K562 (cell line): Measurements from ENCODE around the gene FHIP2A. TPM values are rescaled to one million over a fixed set of nuclear protein-coding genes. Genes with fewer than 3 reads are reported as not detected.

ENCODE experiments used
- DNMT1 ChIP-seq: fragments of 450-650 bp; IDR thresholded peaks from 2 replicates; pipeline ENCODE4 v1.6.1; 2016; ENCODE audit warnings: antibody characterized with exemption, mild to moderate bottlenecking
- MYC ChIP-seq, 2 experiments: fragments of 250-450 bp in 1 of 2; sonication (Bioruptor Pico) in 1 of 2; IDR thresholded peaks; 2 replicates each; pipeline versions ENCODE4 v1.5.1 to v1.6.1; 2012 to 2021; ENCODE audit warnings: low read depth in 2 of 2, borderline replicate concordance in 1 of 2, improper control_type of control experiment in 1 of 2, low read length in 1 of 2, mild to moderate bottlenecking in 1 of 2, moderate library complexity in 1 of 2
- PHF8 ChIP-seq: fragments of 200-600 bp; sonication (generic); IDR thresholded peaks from 2 replicates; pipeline ENCODE4 v1.6.1; 2012; ENCODE audit warnings: mixed run types, mild to moderate bottlenecking, inconsistent platforms, low read length, moderate library complexity, borderline replicate concordance
- RBBP5 ChIP-seq: fragments of 200-600 bp; sonication (generic); IDR thresholded peaks from 2 replicates; pipeline ENCODE4 v1.6.1; 2012; ENCODE audit warnings: borderline replicate concordance, mild to moderate bottlenecking, low read length, control low read depth, inconsistent platforms; ENCODE audit not compliant: insufficient read depth, poor library complexity, severe bottlenecking
- RBFOX2 ChIP-seq: fragments of 200-400 bp; formaldehyde crosslinking; IDR thresholded peaks from 2 replicates; pipeline ENCODE4 v1.6.1; 2017; ENCODE audit warnings: low read depth, mild to moderate bottlenecking, low read length, moderate library complexity
- ZBTB7A ChIP-seq: IDR thresholded peaks from 2 replicates; pipeline ENCODE4 v1.6.1; 2011; ENCODE audit warnings: low read depth, mild to moderate bottlenecking, low read length, moderate library complexity, borderline replicate concordance; ENCODE audit not compliant: control insufficient read depth
- ZFX ChIP-seq: sonication (generic); formaldehyde crosslinking; IDR thresholded peaks from 2 replicates; pipeline ENCODE4 v1.8.0; 2022; ENCODE audit warnings: mild to moderate bottlenecking, missing genetic modification reagents, moderate library complexity
- ZKSCAN3 ChIP-seq: fragments of 250-450 bp; sonication (Bioruptor Pico); IDR thresholded peaks from 2 replicates; pipeline ENCODE4 v1.4.0; 2020
- ZNF408 ChIP-seq: fragments of 250-450 bp; sonication (Bioruptor Pico); IDR thresholded peaks from 2 replicates; pipeline ENCODE4 v1.4.0; 2020; ENCODE audit warnings: low read depth, mild to moderate bottlenecking, moderate library complexity
- polyA plus RNA-seq, 8 experiments: library from polyadenylated mRNA; depleted of rRNA in 4 of 8; stranded (reverse) in 5 of 8; unstranded in 3 of 8; fragments of >200 nt; fragmentation: Nextera tagmentation in 2 of 8; fragmentation: Illumina TruSeq in 1 of 8; extraction: Ambion mirVana in 2 of 8; extraction: Trizol in 1 of 8; gene quantifications; 2 replicates each; pipeline versions ENCODE4 v1.2.1 to v1.2.3, GENCODE V29; 2011 to 2014; ENCODE audit warnings: inconsistent platforms in 1 of 8, missing spikeins in 1 of 8
- total RNA-seq, 7 experiments: library from RNA; depleted of rRNA in 6 of 7; stranded (reverse); fragments of >200 nt in 6 of 7; fragmentation: Illumina TruSeq in 2 of 7; extraction: Trizol in 2 of 7; gene quantifications; 2 replicates each; pipeline versions ENCODE4 v1.2.1 to v1.2.3, GENCODE V29; 2011 to 2021; ENCODE audit warnings: low replicate concordance in 1 of 7
- TF ChIP-seq, protein P1 (sequence below), 2 experiments: IDR thresholded peaks; 2 replicates each; pipeline ENCODE4 v1.6.1; 2012; ENCODE audit warnings: improper control_type of control experiment in 2 of 2, low read depth in 2 of 2, low read length in 2 of 2, borderline replicate concordance in 1 of 2

Gene FHIP2A
- total and polyA plus RNA-seq, 9 of the 15 experiments (the other 6 are each of a cell fraction or from before 2014, with no cell fraction given), result 1.5 to 7.4 (median 3.3) TPM

DNA sequence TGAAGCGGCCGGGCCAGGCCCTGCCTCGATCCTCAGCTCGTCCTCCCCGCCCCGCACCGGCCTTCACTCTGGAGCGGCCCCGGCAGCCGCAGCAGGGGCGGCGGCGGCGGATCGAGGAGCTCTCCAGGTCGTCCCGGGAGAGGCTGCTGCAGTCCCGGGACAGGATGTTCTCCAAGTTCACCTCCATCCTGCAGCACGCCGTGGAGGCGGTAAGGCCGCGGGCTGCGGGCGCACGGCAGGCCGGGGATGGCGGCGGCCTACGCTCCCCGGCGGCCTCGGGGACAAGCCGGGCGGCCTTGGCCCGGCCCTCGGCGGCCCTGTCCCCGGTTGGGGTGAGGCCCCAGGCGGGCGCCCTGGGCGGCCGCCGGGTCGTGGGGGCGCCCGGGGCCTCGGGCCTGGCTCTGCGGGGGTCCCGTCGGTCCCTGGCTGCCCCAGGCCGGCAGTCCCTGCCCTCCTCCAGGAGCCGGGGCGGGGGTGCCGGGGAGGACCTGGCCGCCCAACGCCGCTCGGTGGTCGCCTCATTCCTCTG lies 399 bp downstream of the FHIP2A start (continued):
- TF ChIP-seq MYC (IDR thresholded peaks at IDR 0.05; ENCODE audit: low read depth, low read length) (no peak), MYC (CRISPR knock-in tag; IDR thresholded peaks at IDR 0.05; ENCODE audit: borderline replicate concordance, low read depth) (no peak), ZFX (CRISPR knock-in tag) (peak; percentile 83), ZKSCAN3 (CRISPR knock-in tag) (no peak), RBFOX2 (peak; percentile 67), ZBTB7A (peak; percentile 56; the same call in 1 of the 2 replicates), RBBP5 (peak; percentile 54), PHF8 (peak; percentile 64; the same call in 1 of the 2 replicates), ZNF408 (CRISPR knock-in tag) (no peak), DNMT1 (no peak)
- TF ChIP-seq, protein P1, sequence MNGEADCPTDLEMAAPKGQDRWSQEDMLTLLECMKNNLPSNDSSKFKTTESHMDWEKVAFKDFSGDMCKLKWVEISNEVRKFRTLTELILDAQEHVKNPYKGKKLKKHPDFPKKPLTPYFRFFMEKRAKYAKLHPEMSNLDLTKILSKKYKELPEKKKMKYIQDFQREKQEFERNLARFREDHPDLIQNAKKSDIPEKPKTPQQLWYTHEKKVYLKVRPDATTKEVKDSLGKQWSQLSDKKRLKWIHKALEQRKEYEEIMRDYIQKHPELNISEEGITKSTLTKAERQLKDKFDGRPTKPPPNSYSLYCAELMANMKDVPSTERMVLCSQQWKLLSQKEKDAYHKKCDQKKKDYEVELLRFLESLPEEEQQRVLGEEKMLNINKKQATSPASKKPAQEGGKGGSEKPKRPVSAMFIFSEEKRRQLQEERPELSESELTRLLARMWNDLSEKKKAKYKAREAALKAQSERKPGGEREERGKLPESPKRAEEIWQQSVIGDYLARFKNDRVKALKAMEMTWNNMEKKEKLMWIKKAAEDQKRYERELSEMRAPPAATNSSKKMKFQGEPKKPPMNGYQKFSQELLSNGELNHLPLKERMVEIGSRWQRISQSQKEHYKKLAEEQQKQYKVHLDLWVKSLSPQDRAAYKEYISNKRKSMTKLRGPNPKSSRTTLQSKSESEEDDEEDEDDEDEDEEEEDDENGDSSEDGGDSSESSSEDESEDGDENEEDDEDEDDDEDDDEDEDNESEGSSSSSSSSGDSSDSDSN (IDR thresholded peaks at IDR 0.05; ENCODE audit: borderline replicate concordance in 1 of 2, low read depth in 2 of 2, low read length in 2 of 2), result peak; percentile 62 to 83; a peak in 2 of 4 replicates
